ENCODE measurements around the gene MRPL51.

DNA sequence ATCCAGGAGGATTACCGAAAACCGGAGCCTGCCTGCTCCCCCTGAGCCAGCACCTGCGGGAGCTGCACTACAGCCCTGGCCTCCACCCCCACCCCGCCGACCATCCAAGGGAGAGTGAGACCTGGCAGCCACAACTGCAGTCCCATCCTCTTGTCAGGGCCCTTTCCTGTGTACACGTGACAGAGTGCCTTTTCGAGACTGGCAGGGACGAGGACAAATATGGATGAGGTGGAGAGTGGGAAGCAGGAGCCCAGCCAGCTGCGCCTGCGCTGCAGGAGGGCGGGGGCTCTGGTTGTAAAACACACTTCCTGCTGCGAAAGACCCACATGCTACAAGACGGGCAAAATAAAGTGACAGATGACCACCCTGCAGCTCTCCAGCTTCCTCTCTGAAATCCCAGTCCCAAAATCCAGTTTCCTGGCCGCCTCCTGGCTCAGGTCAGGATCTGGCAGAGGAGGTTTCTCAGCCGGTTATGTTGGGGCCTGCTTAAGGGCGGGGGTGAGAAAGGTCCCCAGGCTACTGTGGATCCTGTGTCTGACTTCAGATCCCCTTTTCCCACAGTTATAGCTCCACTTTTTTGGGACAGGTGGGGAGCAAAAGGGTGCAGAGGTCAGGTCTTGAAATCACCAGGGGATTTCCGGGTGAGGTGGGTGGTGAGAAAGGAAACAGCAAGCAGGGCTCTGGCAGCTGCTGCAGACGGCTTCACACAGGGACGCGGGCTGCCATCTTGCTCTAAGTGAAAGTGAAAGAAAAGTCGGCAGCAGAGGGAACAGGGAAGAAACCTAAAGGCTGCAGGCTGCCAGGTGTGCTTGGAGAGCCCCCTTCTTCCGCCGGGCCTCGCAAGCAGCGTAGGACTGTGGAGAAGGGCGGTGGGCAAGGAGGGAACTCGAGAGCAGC is 41.5 kb downstream of the MRPL51 start, which contains the start of gene TAPBPL:
- TF ChIP-seq, protein P1, sequence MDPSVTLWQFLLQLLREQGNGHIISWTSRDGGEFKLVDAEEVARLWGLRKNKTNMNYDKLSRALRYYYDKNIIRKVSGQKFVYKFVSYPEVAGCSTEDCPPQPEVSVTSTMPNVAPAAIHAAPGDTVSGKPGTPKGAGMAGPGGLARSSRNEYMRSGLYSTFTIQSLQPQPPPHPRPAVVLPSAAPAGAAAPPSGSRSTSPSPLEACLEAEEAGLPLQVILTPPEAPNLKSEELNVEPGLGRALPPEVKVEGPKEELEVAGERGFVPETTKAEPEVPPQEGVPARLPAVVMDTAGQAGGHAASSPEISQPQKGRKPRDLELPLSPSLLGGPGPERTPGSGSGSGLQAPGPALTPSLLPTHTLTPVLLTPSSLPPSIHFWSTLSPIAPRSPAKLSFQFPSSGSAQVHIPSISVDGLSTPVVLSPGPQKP (CRISPR knock-in tag; IDR thresholded peaks at IDR 0.05): no peak
- TF ChIP-seq RFX5 (IDR thresholded peaks at IDR 0.05; ENCODE audit: low read depth, low read length): no peak
- TF ChIP-seq ARID2 (IDR thresholded peaks at IDR 0.05): no peak
- TF ChIP-seq MBD2 (IDR thresholded peaks at IDR 0.05; ENCODE audit: borderline replicate concordance, low read depth): no peak
- TF ChIP-seq, protein P2, sequence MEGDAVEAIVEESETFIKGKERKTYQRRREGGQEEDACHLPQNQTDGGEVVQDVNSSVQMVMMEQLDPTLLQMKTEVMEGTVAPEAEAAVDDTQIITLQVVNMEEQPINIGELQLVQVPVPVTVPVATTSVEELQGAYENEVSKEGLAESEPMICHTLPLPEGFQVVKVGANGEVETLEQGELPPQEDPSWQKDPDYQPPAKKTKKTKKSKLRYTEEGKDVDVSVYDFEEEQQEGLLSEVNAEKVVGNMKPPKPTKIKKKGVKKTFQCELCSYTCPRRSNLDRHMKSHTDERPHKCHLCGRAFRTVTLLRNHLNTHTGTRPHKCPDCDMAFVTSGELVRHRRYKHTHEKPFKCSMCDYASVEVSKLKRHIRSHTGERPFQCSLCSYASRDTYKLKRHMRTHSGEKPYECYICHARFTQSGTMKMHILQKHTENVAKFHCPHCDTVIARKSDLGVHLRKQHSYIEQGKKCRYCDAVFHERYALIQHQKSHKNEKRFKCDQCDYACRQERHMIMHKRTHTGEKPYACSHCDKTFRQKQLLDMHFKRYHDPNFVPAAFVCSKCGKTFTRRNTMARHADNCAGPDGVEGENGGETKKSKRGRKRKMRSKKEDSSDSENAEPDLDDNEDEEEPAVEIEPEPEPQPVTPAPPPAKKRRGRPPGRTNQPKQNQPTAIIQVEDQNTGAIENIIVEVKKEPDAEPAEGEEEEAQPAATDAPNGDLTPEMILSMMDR (IDR thresholded peaks at IDR 0.05 in 2 of 3, conservative IDR thresholded peaks at IDR 0.05 in 1 of 3; ENCODE audit: insufficient read depth in 2 of 3, low read depth in 1 of 3, low read length in 3 of 3): no peak
- TF ChIP-seq, protein P3, sequence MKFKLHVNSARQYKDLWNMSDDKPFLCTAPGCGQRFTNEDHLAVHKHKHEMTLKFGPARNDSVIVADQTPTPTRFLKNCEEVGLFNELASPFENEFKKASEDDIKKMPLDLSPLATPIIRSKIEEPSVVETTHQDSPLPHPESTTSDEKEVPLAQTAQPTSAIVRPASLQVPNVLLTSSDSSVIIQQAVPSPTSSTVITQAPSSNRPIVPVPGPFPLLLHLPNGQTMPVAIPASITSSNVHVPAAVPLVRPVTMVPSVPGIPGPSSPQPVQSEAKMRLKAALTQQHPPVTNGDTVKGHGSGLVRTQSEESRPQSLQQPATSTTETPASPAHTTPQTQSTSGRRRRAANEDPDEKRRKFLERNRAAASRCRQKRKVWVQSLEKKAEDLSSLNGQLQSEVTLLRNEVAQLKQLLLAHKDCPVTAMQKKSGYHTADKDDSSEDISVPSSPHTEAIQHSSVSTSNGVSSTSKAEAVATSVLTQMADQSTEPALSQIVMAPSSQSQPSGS (CRISPR knock-in tag; IDR thresholded peaks at IDR 0.05): no peak
